HG03095 (cell line): ENCODE data around the gene GCNT4.
"Not testable (repeated sequence)": the region's sequence is repeated elsewhere in the genome, so short reads cannot be mapped to it uniquely, and the experiment has no call there.

Experiments
- ATAC-seq: cut with Tn5 transposase; IDR thresholded peaks from one replicate; pipeline ENCODE4 v1.9.1; 2021; ENCODE audit warnings: moderate library complexity; ENCODE audit not compliant: unreplicated experiment

Gene GCNT4

GRCh38 chr5:75052192-75053053 is at the start of gene GCNT4:
Gene GCNT4, minus strand, starts transcription at chr5:75052558. Its CDS starts 22,521 bp downstream, at chr5:75030037.
- no peak for ATAC-seq

- not testable (repeated sequence) for ATAC-seq
Measured at GRCh38 chr5:75095956-75096355, 43.6 kb upstream of the GCNT4 start.

GRCh38 chr5:75091597-75091996 is 39.2 kb upstream of the GCNT4 start:
- no peak for ATAC-seq

GRCh38 chr5:75089662-75090061 is 37.3 kb upstream of the GCNT4 start:
- no peak for ATAC-seq

GRCh38 chr5:75089137-75089536 is 36.8 kb upstream of the GCNT4 start:
- no peak for ATAC-seq

GRCh38 chr5:75088648-75089047 is 36.3 kb upstream of the GCNT4 start:
- ATAC-seq: no peak

- no peak for ATAC-seq
Measured at GRCh38 chr5:75081510-75081909, 29.2 kb upstream of the GCNT4 start.

GRCh38 chr5:75079346-75079745 is 27.0 kb upstream of the GCNT4 start:
- not testable (repeated sequence) for ATAC-seq

- no peak for ATAC-seq
Measured at GRCh38 chr5:75078027-75078426, 25.7 kb upstream of the GCNT4 start.

GRCh38 chr5:75072061-75072460 is 19.7 kb upstream of the GCNT4 start:
- ATAC-seq: no peak

GRCh38 chr5:75071100-75071499 is 18.7 kb upstream of the GCNT4 start:
- ATAC-seq: no peak

- ATAC-seq: no peak
Measured at GRCh38 chr5:75067434-75067833, 15.1 kb upstream of the GCNT4 start.

GRCh38 chr5:75062925-75063531 is 10.7 kb upstream of the GCNT4 start:
- ATAC-seq: no peak

- ATAC-seq: no peak
Measured at GRCh38 chr5:75059912-75060545, 7.7 kb upstream of the GCNT4 start.

GRCh38 chr5:75058986-75059535 is 6.7 kb upstream of the GCNT4 start:
- no peak for ATAC-seq

GRCh38 chr5:75057561-75057960 is 5.2 kb upstream of the GCNT4 start:
- ATAC-seq: no peak

- no peak for ATAC-seq
Measured at GRCh38 chr5:75055727-75056144, 3.4 kb upstream of the GCNT4 start.

- no peak for ATAC-seq
Measured at GRCh38 chr5:75054134-75054930, 2.0 kb upstream of the GCNT4 start.

- no peak for ATAC-seq
Measured at GRCh38 chr5:75053304-75054133, 1.2 kb upstream of the GCNT4 start.

GRCh38 chr5:75053054-75053303 is 621 bp upstream of the GCNT4 start:
- ATAC-seq: no peak
